Activated CD8-positive, alpha-beta memory T cell treated with anti-CD3 and anti-CD28 coated beads for 4 hours (primary cell): ENCODE data around the gene RAB35.

Source experiments
- DNase-seq, 2 donors: peaks; one replicate each; pipeline ENCODE4 v3.0.0-alpha.2; 2020; ENCODE audit warnings: low read depth in 2 of 2

RAB35 gene

DNA sequence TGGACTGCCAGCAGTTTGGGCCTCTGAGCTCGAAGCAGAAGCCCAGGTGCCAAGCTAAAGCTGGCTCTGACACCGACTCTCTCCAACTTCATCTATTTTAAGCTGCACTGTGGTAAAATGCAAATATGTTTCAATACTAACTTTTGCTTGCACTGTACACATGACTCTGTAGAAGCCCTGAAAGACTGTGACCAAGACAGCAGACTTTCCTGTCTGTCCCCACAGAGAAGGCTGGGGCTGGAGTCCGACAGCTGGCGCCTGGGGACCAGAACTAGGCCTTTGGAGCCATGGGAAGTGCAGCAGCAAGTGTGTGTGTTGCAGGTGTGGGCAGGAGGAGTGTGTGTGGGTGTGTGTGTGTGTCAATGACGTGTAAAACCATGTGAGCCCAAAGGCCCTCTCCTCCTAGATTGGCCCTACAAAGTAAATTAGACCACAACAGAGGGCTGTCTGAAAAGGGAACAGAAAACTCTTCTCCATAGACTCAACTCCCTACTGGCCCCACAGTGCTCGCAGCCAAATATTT lies 16.4 kb upstream of the RAB35 start:
- DNase-seq: no peak

- DNase-seq: no peak
Measured at GRCh38 chr12:120132054-120132836, 15.7 kb upstream of the RAB35 start.

DNA sequence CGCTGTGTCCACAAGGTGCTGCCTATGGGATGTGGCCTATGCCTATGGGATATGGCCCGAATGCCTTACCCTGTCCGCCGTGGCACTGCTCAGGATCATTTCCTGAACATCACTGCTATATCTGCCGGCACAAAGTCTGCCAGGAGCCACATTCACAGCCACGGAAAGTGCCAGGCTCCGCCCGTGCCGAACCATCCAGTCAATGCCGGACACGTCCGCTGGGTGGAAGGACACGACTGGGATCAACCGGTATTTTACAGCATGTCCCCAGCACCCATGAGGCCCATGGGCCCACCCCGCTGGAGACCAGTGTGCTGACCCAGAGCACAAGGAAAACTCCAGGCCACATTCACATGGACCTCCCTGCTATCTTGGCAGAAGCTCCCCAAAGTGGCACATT lies 14.6 kb upstream of the RAB35 start:
- no peak for DNase-seq

GRCh38 chr12:120130011-120130410 lies 13.5 kb upstream of the RAB35 start:
- DNase-seq: no peak

DNA sequence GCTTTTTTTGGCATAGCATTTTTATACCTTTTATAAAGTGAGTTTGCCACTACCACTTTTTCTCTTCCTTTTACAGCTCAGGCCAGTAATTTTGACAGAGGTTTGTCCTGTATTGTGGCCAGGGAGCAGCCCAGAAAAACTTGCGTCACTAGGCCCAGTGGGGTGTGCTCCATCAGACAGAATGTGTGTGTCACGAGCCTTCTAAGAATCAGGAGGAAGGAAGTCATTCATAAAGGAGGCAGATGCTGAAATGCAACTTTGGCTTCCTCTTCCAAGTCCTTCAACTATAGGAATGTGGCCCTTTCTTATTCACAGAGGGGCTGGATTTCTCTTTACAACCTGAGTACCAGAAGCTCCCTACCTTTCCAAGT lies 10.1 kb upstream of the RAB35 start:
- no peak for DNase-seq

GRCh38 chr12:120125792-120126634 lies 9.5 kb upstream of the RAB35 start:
- DNase-seq: no peak

GRCh38 chr12:120125029-120125428 lies 8.5 kb upstream of the RAB35 start:
- DNase-seq: no peak

DNA sequence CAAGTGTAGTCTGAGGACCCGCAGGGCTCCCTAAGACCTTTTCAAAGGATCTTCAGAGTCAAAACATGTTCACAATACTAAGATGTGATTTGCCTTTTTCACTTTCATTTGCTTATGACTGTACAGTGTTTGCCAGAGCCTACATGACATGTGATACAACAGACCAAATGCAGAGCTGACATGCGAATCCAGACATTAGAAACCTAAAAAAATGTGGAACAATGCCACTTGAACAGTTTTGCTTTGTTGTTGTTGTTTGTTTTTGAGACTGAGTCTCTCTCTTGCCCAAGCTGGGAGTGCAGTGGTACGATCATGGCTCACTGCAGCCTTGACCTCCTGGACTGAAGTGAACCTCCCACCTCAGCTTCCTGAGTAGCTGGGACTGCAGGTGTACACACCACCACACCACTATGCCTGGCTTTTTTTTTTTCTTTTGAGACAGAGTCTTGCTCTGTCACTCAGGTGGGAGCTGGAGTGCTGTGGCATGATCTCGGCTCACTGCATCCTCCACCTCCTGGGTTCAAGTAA lies 5.3 kb upstream of the RAB35 start:
- no peak for DNase-seq

DNA sequence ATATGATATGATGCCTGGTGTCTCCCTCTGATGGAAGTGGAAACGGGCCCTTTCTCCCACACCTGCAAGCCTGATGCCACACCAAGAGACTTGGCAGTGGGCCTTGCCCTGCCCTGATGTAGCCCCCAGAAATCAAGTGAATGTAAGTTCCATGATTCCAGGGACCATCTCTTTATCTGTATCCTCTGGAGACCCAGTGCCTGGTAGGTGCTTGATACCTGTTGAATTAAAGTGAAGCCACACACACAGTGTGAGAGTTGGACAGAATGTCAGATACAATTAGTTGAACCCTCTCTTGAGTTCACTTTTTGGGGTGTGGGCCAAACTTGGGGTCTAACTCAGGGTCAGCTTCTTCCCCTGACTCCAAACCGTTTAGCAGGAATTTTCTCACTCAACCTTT lies 4.8 kb upstream of the RAB35 start:
- no peak for DNase-seq

DNA sequence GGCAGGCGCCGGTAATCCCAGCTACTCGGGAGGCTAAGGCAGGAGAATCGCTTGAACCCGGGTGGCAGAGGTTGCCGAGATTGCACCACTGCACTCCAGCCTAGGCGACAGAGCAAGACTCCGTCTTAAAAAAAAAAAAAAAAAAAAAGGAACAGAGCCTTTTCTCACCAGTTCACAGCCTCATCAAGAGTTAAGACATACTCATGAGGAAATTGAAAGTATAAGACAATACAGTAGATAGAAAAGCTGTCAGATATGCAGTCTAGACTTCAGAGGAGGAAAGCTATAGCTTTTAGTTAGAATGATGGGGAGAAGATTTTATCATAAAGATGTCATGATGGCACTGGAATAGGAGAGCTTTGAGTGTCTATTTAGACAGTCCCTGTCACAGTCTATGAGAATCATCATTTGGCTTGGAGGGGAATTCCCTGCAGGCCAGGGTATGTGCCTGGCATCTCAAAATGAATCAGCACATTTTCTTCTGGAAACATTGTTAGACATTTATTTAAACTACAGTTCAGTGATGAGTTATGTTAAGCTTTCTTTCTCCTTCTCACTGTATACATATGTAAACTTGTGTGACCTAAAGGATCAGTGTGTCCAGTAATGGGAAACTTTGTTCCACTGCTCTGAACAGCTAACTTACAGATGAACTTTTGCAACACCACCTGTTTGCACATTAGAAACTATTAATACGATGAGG lies 2.9 kb upstream of the RAB35 start:
- no peak for DNase-seq

DNA sequence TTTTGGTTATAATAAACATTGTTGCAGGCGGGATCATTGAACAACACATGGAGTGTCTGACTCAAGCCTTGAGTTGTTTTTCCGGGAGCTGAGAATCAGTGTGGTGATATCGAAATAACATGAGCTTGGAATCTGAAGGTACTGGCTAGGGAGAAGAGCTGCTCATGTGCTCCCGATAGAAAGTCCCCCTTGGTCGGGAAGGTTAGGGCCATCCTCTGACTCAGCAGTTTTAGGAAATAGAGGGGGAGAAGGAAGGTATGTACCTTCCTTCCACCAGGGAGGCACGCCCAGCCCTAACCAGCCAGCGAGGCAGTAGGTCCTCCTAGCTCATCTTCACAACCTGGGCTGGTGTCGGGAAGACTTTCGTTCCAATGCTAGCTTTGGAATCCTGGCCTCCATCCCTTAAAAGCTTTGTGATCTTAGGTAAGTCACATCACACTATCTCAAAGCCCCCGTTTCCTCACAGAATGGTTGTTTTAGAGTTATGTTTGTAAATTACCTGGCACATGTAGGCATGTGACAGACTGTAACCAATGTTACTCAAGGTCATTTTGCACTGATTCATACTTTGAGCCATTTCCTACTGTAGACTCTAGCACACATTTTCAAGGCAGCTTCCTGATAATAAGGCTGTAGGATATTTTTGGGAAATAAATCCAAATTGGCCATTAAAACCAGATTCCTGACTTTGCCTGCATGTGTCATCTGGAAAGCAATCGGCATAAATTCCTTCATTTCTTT lies 1.9 kb upstream of the RAB35 start:
- no peak for DNase-seq

DNA sequence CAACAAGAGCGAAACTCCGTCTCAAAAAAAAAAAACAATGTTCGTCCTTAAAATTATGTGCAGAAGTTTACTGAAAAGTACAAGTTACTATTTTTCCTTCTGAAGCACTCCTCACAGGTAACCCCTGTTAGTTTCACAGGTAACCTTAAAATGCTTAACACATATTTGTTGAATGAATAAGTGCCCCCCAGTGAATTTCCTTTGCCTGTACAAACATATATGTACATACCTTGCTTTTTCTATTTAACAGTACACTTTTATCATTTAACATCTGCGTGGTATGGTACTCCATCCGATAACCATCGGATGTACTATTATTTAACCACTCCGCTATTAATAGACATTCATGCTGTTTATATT lies 1.4 kb upstream of the RAB35 start:
- no peak for DNase-seq

DNA sequence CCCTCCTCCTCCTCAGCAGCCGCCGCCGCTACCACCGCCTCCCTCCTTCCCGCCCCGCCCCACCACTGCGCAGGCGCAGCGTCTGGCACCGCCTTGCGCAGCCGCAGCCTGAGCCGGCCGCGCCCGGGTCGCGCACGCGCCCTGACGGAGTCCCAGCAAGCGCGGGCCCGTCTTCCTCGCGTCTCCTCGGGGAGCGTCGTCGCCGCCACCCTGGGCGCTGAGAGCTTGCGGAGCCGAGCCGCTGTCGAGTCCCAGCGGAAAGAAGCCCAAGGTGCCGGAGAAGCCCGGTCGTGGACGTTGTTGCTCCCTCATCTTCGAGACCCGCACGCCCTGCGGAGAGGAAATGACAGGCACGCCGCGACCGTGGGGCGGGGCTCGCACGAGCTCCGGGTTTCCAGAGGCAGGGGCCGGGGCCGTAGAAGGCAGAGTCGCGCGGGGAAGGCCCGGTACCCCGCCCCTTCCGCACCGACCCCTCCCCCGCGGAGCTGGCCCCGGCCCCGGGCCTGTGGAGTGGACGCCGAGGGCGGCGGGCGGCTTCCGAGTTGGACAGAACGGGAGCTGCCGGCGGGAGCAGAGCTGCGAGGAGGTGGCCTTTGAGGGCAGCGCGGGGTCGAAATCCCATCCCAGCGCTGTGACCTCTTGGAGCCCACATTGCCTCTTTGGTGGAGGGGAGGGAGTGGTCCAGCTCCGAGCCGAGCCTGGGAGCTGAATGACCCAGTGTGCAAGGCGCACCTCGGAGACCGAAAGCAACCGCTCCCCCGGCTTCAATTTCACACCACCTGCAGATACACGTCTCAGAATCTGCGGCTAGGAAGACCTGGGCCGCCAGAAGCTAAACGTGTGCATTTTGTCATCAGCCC lies 469 bp upstream of the RAB35 start:
- peak; percentile 93 to 94 for DNase-seq

GRCh38 chr12:120115692-120116440 lies 687 bp downstream of the RAB35 start:
- no peak for DNase-seq

GRCh38 chr12:120115066-120115465 lies 1.5 kb downstream of the RAB35 start:
- DNase-seq: no peak

- no peak for DNase-seq
Measured at GRCh38 chr12:120110550-120111501, 5.7 kb downstream of the RAB35 start.

- no peak for DNase-seq
Measured at GRCh38 chr12:120109570-120110267, 6.8 kb downstream of the RAB35 start.

- DNase-seq: no peak
Measured at GRCh38 chr12:120106151-120106550, 10.4 kb downstream of the RAB35 start.
